ENCODE data around the gene PITX2.

PITX2 gene

DNA sequence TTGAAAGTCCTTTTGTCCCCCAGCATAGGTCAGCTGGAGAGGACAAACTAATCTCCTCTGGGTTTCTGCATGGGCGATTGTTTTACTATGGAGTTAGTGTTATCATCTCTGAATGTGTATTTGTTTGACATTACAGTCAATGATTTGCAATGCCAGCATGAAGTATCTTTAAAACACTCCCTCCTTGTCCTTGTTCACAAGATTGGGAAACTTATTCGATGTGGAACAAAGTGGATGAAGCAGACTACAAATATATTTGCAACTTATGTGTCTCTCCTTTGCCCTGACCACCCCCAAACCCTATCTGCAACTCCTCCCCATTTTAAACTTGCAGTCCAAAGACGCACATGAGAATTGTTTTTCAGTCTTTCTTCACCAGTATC, 1.5 kb upstream of the PITX2 start:
- DNase-seq (ENCODE audit: low read depth, low spot score): no peak

DNA sequence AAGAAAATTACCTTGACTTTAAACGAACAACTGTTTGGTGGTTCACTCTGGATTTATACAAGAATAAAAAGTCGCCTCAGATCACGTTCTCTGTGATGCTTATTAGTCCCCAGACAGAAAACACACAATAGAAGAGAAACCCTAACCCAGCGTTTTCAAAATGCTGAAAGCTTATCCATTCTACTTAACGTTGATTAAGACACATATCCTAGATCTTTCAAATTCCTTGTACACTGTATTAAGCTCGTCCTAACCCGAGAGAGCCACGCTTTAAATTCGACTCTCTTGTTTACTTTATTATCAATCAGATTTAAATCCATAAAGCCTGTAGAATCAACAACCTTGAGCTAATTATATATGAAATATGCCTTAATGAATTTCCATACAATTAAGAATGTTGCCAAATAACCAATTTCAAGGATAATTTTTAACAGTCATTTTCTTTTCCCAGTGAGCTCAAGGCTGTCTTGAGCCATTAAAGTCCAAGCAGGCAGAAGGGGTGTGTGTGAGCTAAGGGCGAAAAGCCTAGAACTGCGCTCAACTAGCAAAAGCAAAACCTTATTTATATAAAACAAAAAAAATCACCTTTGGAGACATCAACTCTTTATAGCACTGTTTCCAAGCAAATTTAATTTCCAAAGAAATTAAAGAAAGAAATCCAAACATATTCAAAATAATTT, 981 bp upstream of the PITX2 start:
- DNase-seq (ENCODE audit: low read depth, low spot score): no peak

- DNase-seq (ENCODE audit: low read depth, low spot score): no peak
These were observed 782 bp downstream of the PITX2 start for GRCh38 chr4:110621839-110622751.

GRCh38 chr4:110621328-110621812, 1.5 kb downstream of the PITX2 start:
- no peak for DNase-seq (ENCODE audit: low read depth, low spot score)

GRCh38 chr4:110620691-110621327, 2.1 kb downstream of the PITX2 start:
- DNase-seq (ENCODE audit: low read depth, low spot score): no peak

DNA sequence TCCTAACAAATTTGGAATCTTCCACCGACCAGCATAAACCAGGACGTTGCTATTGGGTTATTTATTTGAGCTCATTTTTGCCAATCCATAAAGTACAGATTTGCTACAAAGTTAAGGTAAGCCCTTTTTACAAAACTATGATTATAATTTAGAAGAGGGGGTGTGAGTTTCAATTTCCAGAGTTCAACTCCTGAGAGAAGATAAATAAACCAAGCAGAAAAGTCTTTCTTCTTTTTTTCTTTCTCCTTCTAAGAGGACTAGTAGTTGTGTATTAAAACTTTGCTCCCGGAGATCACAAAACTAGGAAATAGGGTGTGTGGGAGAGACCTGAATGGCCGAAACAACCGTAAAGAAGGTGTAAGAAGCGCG, 2.6 kb downstream of the PITX2 start:
- no peak for DNase-seq (ENCODE audit: low read depth, low spot score)

GRCh38 chr4:110619463-110620247, 3.2 kb downstream of the PITX2 start:
- DNase-seq (ENCODE audit: low read depth, low spot score): no peak

DNA sequence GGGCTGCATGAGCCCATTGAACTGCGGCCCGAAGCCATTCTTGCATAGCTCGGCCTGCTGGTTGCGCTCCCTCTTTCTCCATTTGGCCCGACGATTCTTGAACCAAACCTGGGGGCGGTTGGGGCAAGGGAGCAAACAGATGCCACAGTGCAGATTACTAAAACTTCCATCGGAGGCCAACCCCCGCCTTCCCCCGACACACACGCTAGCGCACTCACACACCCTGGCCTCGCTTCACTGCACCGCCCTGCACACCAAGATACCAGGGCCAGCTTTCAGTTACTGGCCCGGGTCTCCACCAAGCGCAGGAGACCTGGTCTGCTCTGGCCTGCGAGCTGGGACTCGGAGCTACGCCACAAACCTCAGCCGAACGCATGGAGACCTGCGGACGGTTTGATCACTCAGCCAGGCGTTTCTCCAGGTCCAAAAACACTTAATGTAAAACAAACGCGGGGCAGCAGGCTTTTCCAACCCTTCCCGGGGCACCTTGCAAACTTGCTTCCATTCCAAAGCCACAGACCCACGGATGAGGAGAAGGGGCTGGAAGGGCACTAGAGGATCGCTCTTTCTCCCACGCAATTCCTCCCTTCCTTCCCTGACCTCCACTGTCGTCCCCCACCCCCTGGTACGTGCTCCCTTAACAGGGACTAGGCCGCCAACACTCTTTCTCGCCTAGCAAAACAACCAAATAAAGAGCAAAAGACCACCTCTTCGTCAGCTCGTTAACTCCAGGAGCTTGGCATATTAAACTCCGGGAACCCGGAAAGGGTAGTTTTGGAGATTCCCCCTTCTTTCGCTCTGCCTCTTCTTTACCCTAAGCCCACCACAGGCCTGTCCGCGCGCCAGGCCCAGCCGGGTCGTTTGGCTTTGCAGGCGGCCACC, 4.1 kb downstream of the PITX2 start:
- no peak for DNase-seq (ENCODE audit: low read depth, low spot score)

DNA sequence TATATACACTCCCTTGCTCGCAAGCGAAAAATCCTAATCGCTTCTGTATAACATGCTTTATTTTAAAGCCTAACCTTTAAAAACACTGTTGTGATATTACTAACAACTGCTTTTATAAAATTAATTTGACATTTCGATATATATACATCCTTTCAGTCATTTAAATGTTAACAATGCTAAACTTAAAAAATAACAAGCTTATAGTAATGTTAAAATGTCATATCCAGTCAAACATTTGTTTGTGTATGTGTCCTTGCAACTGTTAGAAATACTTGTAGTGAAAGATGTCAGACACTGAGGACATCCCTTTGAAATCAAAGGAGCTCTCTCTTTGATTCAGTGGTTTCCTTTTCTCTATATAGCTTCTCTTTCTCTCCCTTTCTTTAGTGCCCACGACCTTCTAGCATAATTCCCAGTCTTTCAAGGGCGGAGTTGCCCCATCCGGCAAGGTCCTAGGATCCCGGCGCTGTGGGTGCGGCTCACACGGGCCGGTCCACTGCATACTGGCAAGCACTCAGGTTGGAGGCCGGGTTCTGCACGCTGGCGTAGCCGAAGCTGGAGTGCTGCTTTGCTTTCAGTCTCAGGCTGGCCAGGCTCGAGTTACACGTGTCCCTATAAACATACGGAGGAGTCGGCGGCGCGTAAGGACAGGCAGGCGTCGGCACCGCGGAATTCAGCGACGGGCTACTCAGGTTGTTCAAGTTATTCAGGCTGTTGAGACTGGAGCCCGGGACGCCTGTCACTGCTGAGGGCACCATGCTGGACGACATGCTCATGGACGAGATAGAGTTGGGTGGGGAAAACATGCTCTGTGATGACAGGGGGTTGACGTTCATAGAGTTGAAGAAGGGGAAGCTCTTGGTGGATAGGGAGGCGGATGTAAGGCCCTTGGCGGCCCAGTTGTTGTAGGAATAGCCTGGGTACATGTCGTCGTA, 5.0 kb downstream of the PITX2 start:
- DNase-seq (ENCODE audit: low read depth, low spot score): no peak

- no peak for DNase-seq (ENCODE audit: low read depth, low spot score)
These were observed 5.7 kb downstream of the PITX2 start for GRCh38 chr4:110617075-110617640.

GRCh38 chr4:110616238-110617074, 6.4 kb downstream of the PITX2 start:
- DNase-seq (ENCODE audit: low read depth, low spot score): no peak

- no peak for DNase-seq (ENCODE audit: low read depth, low spot score)
These were observed 7.3 kb downstream of the PITX2 start for GRCh38 chr4:110615353-110616237.

DNA sequence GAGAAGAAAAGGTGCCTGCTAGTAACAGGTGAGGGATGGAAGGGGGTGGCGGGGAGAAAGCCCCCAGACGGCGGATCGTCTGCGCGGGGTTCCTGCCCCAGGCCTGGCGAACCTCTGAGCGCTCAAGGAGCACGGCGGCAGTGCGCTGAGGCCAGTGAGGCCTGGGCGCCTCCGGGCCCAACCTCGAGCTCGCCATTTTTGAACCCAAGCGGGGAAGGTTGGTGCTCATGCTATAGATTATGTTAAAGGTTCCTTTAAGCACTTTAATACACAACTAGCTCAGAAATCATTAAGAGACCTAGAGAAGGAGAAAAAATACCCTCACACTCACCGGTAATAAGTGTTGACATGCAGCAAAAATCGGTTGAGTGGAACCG, 7.9 kb downstream of the PITX2 start:
- no peak for DNase-seq (ENCODE audit: low read depth, low spot score)

GRCh38 chr4:110614173-110614963, 8.5 kb downstream of the PITX2 start:
- no peak for DNase-seq (ENCODE audit: low read depth, low spot score)

- DNase-seq (ENCODE audit: low read depth, low spot score): no peak
These were observed 9.1 kb downstream of the PITX2 start for GRCh38 chr4:110613745-110614144.

- no peak for DNase-seq (ENCODE audit: low read depth, low spot score)
These were observed 10.1 kb downstream of the PITX2 start for GRCh38 chr4:110612631-110613269.

All from smooth muscle cell of the brain vasculature (primary cell).